GM12865 (cell line): ENCODE data around the gene TAF4B.
A peak's percentile ranks its signal among the peaks of the same experiment; 100 is the strongest.
"Not testable (repeated sequence)": the region's sequence is repeated elsewhere in the genome, so short reads cannot be mapped to it uniquely, and the experiment has no call there.

Experiments used
- DNase-seq: peaks from one replicate; pipeline ENCODE4 v3.0.0; 2010; ENCODE audit warnings: low read depth
- H3K4me3 ChIP-seq: 2 replicates; pipeline ENCODE4 v1.5.1; 2011; ENCODE audit warnings: mild to moderate bottlenecking, low read depth, low read length, control low read depth
- TF ChIP-seq, protein P1 (sequence below): IDR thresholded peaks from 2 replicates; pipeline ENCODE4 v1.5.1; 2011; ENCODE audit warnings: low read length, control low read depth, low read depth, inconsistent platforms; ENCODE audit not compliant: insufficient read depth; ENCODE audit errors: missing control alignments

Gene TAF4B

DNA sequence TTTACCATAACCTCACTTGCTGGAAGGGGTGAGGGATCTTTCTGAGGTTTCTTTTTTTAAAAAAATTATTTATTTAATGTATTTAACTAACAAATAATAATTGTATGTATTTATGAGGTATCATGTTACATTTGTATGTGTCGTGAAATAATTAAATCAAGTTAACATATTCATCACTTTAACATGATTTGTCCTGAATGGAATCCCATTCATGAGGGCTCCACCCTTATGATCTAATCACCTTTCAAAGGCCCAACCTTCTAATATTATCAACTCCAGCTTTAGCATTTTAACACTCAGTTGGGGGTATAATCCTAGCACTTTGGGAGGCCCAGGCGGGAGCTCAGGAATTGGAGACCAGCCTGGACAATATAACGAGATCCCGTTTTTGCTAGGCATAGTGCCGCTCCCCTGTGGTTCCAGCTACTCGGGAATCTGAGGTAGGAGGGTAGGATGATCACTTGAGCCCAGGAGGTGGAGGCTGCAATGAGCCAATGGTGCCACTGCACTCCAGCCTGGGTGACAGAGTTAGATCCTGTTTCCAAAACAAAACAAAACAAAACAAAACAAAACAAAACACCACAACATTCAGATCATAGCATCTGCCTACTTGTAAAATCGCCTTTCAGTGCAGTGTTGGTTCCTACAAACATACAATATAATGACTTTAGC, 1.1 kb upstream of the TAF4B start:
- no peak overlapping the region for H3K4me3 ChIP-seq
- TF ChIP-seq, protein P1, sequence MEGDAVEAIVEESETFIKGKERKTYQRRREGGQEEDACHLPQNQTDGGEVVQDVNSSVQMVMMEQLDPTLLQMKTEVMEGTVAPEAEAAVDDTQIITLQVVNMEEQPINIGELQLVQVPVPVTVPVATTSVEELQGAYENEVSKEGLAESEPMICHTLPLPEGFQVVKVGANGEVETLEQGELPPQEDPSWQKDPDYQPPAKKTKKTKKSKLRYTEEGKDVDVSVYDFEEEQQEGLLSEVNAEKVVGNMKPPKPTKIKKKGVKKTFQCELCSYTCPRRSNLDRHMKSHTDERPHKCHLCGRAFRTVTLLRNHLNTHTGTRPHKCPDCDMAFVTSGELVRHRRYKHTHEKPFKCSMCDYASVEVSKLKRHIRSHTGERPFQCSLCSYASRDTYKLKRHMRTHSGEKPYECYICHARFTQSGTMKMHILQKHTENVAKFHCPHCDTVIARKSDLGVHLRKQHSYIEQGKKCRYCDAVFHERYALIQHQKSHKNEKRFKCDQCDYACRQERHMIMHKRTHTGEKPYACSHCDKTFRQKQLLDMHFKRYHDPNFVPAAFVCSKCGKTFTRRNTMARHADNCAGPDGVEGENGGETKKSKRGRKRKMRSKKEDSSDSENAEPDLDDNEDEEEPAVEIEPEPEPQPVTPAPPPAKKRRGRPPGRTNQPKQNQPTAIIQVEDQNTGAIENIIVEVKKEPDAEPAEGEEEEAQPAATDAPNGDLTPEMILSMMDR = no peak
- no peak for DNase-seq

DNA sequence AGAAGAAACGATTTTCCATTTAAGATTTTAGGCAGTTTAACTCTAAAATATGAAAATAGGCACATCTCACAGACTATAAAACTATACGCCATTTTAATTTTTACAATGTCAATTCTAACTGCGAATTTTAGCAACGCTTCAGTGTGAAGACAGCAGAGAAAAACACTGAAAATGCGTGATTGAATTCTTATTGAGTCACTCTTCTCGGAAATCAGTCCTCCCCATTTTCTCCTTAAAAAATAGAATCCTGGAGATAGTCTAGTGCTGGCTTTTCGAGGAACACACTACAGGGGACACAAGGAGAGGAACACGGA, 373 bp upstream of the TAF4B start:
- TF ChIP-seq, protein P1 = no peak
- H3K4me3 ChIP-seq = peak overlapping the region; percentile 53
- no peak for DNase-seq

DNA sequence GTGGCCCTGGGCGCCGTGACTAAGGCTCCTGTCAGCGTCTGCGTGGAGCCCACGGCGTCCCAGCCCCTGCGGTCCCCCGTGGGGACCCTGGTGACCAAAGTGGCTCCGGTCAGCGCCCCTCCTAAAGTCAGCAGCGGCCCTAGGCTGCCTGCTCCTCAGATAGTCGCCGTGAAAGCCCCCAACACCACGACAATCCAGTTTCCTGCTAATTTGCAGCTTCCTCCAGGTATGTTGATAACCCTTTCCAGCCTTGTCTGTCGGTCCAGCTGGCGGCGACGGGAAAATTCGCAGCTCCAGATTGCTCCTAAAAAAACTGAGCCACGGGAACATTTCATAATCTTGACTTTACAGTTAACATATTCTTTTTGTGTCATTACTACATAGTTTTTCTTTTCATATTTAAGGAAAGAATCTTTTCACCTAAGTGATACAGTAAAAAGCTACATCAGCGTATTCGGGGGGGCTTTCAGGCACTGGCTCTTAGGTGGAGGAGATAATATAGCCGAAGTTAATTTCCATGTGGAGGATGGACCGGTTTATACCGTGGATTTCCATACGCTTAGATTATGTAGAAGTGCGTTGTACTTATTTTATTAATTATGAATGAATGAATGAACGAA, 916 bp downstream of the TAF4B start:
- peak overlapping the region; percentile 53 for H3K4me3 ChIP-seq
- TF ChIP-seq, protein P1 = no peak
- DNase-seq = no peak

DNA sequence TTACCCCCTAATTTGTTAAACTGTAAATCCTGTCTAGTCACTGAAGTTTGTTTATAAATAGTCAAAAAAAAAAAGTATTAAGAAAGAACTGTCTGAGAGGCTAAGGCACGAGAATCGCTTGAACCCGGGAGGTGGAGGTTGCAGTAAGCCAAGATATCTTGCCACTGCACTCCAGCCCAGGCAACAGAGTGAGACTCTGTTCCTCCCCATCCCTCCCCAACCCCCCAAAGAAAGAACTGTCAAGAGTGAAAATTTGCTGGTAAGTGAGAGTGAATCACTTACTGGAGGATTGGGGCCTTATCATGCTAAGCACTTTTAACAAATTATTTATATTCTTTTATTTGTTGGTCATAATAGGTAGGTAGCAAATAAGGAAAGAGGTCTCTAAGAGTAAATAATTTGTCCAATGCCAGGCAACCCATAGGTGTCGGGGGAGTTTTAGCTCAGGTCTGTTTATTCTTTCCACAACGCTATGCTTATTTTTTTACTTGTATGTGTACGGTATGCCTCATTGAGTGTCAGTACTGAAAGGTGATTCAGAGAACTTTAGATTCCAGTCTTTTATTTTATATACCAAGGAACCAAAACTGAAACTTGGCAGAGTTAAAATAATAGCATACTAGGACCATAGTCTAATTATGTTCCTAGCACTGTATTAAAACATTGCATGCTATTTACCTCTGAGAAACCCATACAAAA, 2.5 kb downstream of the TAF4B start:
- peak overlapping the region; percentile 53 for H3K4me3 ChIP-seq
- no peak for DNase-seq
- TF ChIP-seq, protein P1 = no peak

DNA sequence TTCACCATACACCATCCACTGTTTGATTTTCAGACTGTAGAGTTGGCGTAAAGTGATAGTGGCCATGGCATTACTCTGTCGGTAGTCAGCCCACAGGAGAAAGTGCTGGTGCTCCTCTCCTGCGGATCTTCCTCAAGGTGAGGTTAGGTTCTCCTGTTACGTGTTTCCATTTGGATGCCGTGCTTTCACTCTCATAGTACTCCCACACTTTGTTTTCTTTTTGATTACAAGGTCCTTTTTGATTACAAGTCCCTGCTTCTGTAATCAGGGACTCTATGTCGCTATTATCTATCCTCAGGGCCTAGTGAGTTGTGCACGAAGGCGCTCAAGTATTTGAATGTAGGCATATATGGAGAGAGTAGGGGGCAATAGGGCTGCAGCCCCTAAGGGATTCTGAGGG, 4.3 kb downstream of the TAF4B start:
- no peak overlapping the region for H3K4me3 ChIP-seq
- TF ChIP-seq, protein P1 = no peak
- DNase-seq = no peak

DNA sequence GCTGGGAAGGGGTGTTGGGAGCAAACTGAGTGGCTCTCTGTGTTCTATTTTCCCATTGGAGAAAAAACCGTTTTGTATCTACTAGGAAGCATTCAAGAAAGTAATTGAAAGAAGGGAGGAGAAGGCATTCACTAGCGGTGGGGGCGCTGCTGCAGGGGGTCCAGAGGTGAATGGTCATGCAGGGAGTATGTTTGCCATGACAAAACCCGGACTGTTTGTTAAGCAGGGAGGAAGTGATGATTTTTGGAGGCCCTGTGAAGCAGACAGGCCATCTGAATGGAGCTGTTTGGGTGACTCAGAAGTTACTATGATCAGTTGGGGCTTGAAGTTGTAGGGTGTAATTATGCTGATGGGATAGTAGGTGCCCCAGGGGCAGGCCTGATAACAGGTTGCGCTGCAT, 7.0 kb downstream of the TAF4B start:
- TF ChIP-seq, protein P1 = no peak
- no peak for DNase-seq

DNA sequence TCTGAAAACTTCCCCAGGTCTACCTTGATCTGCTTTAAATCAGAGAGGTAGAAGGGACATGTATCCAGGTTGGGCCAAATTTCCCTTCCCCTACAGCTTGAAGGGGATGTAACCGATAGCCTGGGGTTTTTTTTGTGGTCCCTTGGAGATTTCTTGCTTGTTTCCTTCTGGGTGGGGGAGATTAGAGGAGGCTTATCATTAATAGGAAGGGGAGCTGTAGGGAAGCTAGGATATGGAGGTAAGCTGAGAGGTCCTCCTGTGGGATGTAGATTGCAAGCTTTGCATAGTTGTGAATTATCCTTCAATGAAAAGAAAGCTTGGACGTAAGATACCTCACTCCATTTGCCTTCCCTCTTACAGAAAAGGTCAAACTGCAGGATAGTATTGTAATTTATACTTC, 11.1 kb downstream of the TAF4B start:
- not testable (repeated sequence) for DNase-seq, H3K4me3 ChIP-seq

More for the DNA sequence above, 7.0 kb downstream of the TAF4B start:
- H3K4me3 ChIP-seq = no peak overlapping the region

DNA sequence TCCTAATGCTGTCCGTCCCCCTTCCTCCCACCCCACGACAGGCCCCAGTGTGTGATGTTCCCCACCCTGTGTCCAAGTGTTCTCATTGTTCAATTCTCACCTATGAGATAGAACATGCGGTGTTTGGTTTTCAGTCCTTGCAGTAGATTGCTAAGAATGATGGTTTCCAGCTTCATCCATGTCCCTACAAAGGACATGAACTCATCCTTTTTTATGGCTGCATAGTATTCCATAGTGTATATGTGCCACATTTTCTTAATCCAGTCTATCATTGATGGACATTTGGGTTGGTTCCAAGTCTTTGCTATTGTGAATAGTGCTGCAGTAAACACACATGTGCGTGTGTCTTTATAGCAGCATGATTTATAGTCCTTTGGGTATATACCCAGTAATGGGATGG, 12.5 kb downstream of the TAF4B start:
- H3K4me3 ChIP-seq, DNase-seq: not testable (repeated sequence)

DNA sequence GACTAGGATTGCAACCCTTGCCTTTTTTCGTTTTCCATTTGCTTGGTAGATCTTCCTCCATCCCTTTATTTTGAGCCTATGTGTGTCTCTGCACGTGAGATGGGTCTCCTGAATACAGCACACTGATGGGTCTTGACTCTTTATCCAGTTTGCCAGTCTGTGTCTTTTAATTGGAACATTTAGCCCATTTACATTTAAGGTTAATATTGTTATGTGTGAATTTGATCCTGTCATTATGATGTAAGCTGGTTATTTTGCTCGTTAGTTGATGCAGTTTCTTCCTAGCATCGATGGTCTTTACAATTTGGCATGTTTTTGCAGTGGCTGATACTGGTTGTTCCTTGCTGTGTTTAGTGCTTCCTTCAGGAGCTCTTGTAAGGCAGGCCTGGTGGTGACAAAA, 16.1 kb downstream of the TAF4B start:
- H3K4me3 ChIP-seq, DNase-seq: not testable (repeated sequence)

DNA sequence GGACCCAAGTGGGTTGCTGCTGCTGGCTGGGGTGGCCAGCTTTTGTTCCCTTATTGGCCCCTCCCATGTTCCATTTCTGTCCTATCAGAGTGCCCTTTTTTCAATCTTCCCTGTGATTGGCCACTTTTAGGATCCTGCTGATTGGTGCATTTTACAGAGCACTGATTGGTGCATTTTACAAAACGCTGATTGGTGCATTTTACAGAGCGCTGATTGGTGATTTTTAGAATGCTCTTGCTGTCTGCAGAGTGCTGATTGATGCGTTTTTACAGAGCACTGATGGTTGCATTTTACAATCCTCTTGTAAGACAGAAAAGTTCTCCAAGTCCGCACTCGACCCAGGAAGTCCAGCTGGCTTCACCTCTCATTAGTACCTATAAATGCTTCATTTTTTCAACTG, 19.2 kb downstream of the TAF4B start:
- DNase-seq, H3K4me3 ChIP-seq: not testable (repeated sequence)
